Stomach smooth muscle (tissue), 2 donors: ENCODE results near the gene KERA.
"Not testable (repeated sequence)": the region's sequence is repeated elsewhere in the genome, so short reads cannot be mapped to it uniquely, and the experiment has no call there.

Experiments used
- H3K27ac ChIP-seq: one replicate; pipeline ENCODE4 v1.7.0; 2013; ENCODE audit warnings: mild to moderate bottlenecking, low read length, inconsistent platforms
- H3K27me3 ChIP-seq, 2 donors: one replicate each; pipeline ENCODE4 v1.7.0; 2013; ENCODE audit warnings: low read length in 2 of 2; ENCODE audit not compliant: insufficient read depth in 2 of 2, control insufficient read depth in 1 of 2
- H3K36me3 ChIP-seq, 2 donors: one replicate each; pipeline ENCODE4 v1.7.0; 2013; ENCODE audit warnings: low read length in 2 of 2; ENCODE audit not compliant: control insufficient read depth in 2 of 2, insufficient read depth in 2 of 2
- H3K4me1 ChIP-seq: one replicate; pipeline ENCODE4 v1.7.0; 2013; ENCODE audit warnings: low read length; ENCODE audit not compliant: control insufficient read depth, insufficient read depth
- H3K4me3 ChIP-seq, 2 donors: one replicate each; pipeline ENCODE4 v1.7.0; 2013; ENCODE audit warnings: low read length in 2 of 2
- H3K9ac ChIP-seq, 2 donors: one replicate each; pipeline ENCODE4 v1.7.0; 2013; ENCODE audit warnings: low read length in 2 of 2, mild to moderate bottlenecking in 1 of 2
- H3K9me3 ChIP-seq, 2 donors: one replicate each; pipeline ENCODE4 v1.7.0; 2013; ENCODE audit warnings: low read length in 2 of 2; ENCODE audit not compliant: control insufficient read depth in 2 of 2
- donor health status: healthy.
- donor health status: Pancreatic carcinoma.

The KERA gene

GRCh38 chr12:91094957-91095356 lies 37.1 kb upstream of the KERA start:
- H3K36me3 ChIP-seq: no peaks in the 10 kb centered on the region
- H3K27ac ChIP-seq: no peak overlapping the region
- H3K9me3 ChIP-seq: peaks cover 0 to 2% of the 10 kb centered on the region in 2 donors
- no peaks in the 10 kb centered on the region for H3K27me3 ChIP-seq
- no peaks in the 10 kb centered on the region for H3K4me1 ChIP-seq
- no peak overlapping the region for H3K4me3 ChIP-seq
- no peak overlapping the region for H3K9ac ChIP-seq

- Histone ChIP-seq H3K4me3 (peak overlapping the region in 1 of 2 donors; percentile 30), H3K4me1 (no peaks in the 10 kb centered on the region), H3K9me3 (peaks cover 0 to 4% of the 10 kb centered on the region in 2 donors), H3K9ac (no peak overlapping the region), H3K36me3 (no peaks in the 10 kb centered on the region), H3K27me3 (no peaks in the 10 kb centered on the region), H3K27ac (no peak overlapping the region)
Measured at GRCh38 chr12:91094032-91094662, 36.3 kb upstream of the KERA start.

- H3K4me3 ChIP-seq: no peak overlapping the region
- peaks cover 0 to 4% of the 10 kb centered on the region in 2 donors for H3K9me3 ChIP-seq
- H3K9ac ChIP-seq: no peak overlapping the region
- H3K36me3 ChIP-seq: no peaks in the 10 kb centered on the region
- H3K27me3 ChIP-seq: no peaks in the 10 kb centered on the region
- no peak overlapping the region for H3K27ac ChIP-seq
- H3K4me1 ChIP-seq: no peaks in the 10 kb centered on the region
Measured at GRCh38 chr12:91093341-91093740, 35.5 kb upstream of the KERA start.

DNA sequence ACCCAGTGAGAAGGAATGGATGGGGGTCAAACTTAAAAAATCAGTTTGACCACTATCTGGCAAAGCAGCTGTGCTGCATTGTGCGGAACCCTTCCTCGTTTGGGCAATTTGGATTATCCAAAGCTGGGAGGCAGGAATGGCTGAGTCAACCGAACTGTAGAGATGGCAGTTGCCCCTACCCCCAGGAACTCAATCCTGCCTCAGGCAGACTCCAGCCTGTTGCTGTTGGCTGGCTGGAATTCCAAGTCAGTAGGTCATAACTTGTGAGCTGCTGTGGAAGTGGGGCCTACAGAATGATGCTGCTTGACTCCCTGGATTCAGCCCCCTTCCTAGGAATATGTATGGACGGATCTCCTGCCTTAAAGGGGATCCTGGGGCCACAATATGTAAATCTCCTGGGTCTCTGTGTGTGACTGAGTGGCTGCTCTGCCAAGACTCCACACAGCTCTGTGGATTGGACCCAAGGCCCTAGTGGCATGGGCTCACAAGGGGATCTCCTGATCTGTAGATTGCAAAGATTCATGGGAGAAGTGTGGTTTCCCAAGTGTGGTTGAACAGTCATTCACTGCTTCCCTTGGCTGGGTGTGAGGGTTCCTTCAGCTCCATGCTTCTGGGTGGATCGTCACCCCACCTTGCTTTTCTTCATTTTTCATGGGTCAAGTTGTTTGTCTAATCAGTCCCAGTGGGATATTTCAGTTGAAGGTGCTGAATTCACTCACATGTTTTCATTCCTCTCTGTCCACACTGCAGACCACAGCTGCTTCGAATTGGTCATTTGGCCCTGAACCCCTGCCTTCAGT lies 34.3 kb upstream of the KERA start:
- no peak overlapping the region for H3K9ac ChIP-seq
- no peaks in the 10 kb centered on the region for H3K4me1 ChIP-seq
- H3K27ac ChIP-seq: no peak overlapping the region
- peaks cover 0 to 4% of the 10 kb centered on the region in 2 donors for H3K9me3 ChIP-seq
- no peaks in the 10 kb centered on the region for H3K36me3 ChIP-seq
- no peaks in the 10 kb centered on the region for H3K27me3 ChIP-seq
- H3K4me3 ChIP-seq: no peak overlapping the region

GRCh38 chr12:91089953-91090352 lies 32.1 kb upstream of the KERA start:
- not testable (repeated sequence) for H3K27me3 ChIP-seq, H3K9ac ChIP-seq, H3K4me1 ChIP-seq, H3K4me3 ChIP-seq, H3K27ac ChIP-seq, H3K9me3 ChIP-seq, H3K36me3 ChIP-seq

DNA sequence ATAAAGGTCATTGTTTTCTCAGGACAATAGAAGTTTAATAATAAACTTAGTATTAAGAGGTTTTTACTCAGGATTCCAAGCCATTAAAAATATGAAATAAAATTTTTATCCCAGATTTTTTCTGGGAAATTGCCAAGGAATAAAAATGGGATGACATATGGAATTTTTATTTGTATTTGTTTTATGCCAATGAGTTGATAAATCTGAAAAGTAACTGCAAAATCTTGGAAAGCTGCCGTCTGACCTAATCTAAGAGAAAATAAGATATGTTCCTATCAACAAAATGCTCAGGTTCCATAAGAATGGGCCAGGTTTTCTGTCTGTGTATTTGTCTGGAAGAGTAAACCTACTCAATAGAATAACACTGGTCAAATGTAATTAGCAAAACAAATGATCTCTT lies 22.2 kb upstream of the KERA start:
- Histone ChIP-seq H3K9me3 (no peaks in the 10 kb centered on the region), H3K27ac (no peak overlapping the region), H3K27me3 (no peaks in the 10 kb centered on the region), H3K4me1 (no peaks in the 10 kb centered on the region), H3K36me3 (no peaks in the 10 kb centered on the region), H3K9ac (no peak overlapping the region), H3K4me3 (no peak overlapping the region)

- H3K27ac ChIP-seq: no peak overlapping the region
- no peaks in the 10 kb centered on the region for H3K4me1 ChIP-seq
- no peaks in the 10 kb centered on the region for H3K27me3 ChIP-seq
- no peak overlapping the region for H3K9ac ChIP-seq
- H3K9me3 ChIP-seq: no peaks in the 10 kb centered on the region
- no peaks in the 10 kb centered on the region for H3K36me3 ChIP-seq
- no peak overlapping the region for H3K4me3 ChIP-seq
Measured at GRCh38 chr12:91078501-91078900, 20.7 kb upstream of the KERA start.

GRCh38 chr12:91077228-91077954 lies 19.6 kb upstream of the KERA start:
- H3K9ac ChIP-seq: no peak overlapping the region
- H3K9me3 ChIP-seq: no peaks in the 10 kb centered on the region
- H3K4me3 ChIP-seq: no peak overlapping the region
- no peak overlapping the region for H3K27ac ChIP-seq
- no peaks in the 10 kb centered on the region for H3K27me3 ChIP-seq
- H3K36me3 ChIP-seq: no peaks in the 10 kb centered on the region
- no peaks in the 10 kb centered on the region for H3K4me1 ChIP-seq

- Histone ChIP-seq H3K4me1 (no peaks in the 10 kb centered on the region), H3K4me3 (no peak overlapping the region), H3K27ac (no peak overlapping the region), H3K9me3 (no peaks in the 10 kb centered on the region), H3K36me3 (no peaks in the 10 kb centered on the region), H3K9ac (no peak overlapping the region), H3K27me3 (no peaks in the 10 kb centered on the region)
Measured at GRCh38 chr12:91074851-91075250, 17.0 kb upstream of the KERA start.

GRCh38 chr12:91074154-91074709 lies 16.4 kb upstream of the KERA start:
- no peaks in the 10 kb centered on the region for H3K4me1 ChIP-seq
- no peak overlapping the region for H3K9ac ChIP-seq
- H3K36me3 ChIP-seq: no peaks in the 10 kb centered on the region
- H3K27me3 ChIP-seq: no peaks in the 10 kb centered on the region
- no peak overlapping the region for H3K27ac ChIP-seq
- no peaks in the 10 kb centered on the region for H3K9me3 ChIP-seq
- no peak overlapping the region for H3K4me3 ChIP-seq
